ENCODE measurements around the gene SERPINA6. TPM values are rescaled to one million over a fixed set of nuclear protein-coding genes. Genes with fewer than 3 reads are reported as not detected.
"Not testable (repeated sequence)": the region's sequence is repeated elsewhere in the genome, so short reads cannot be mapped to it uniquely, and the experiment has no call there.

Gene SERPINA6
- total and polyA plus RNA-seq, 8 donors, result 5.2 to 17.7 (median 13.1) TPM

- ATAC-seq (no peak), FAIRE-seq (no peak), DNase-seq (no peak)
- Histone ChIP-seq H3K27ac (no peak overlapping the region), H3K9me3 (no peaks in the 10 kb centered on the region), H3K4me1 (no peaks in the 10 kb centered on the region), H3K4me3 (no peak overlapping the region), H3K36me3 (no peaks in the 10 kb centered on the region), H3K27me3 (no peaks in the 10 kb centered on the region)
- 91 to 97% methylated on average over 3 of the region's 3 CpGs for WGBS, 2 donors
- TF ChIP-seq CTCF (IDR thresholded peaks at IDR 0.05), result no peak
- intact Hi-C loops (cut with DNase I), result no loop called here
These were observed 31.6 kb upstream of the SERPINA6 start for GRCh38 chr14:94354638-94355185.

GRCh38 chr14:94354190-94354589 lies 31.1 kb upstream of the SERPINA6 start:
- DNase-seq; H3K9me3 ChIP-seq; H3K4me3 ChIP-seq; FAIRE-seq; H3K4me1 ChIP-seq; ATAC-seq; intact Hi-C loops (cut with DNase I); H3K27ac ChIP-seq; H3K27me3 ChIP-seq; H3K36me3 ChIP-seq: not testable (repeated sequence)
- WGBS, 2 donors, result 76 to 86% methylated on average over 8 of the region's 8 CpGs

- no peak for ATAC-seq
- intact Hi-C loops (cut with DNase I), result no loop called here
- Histone ChIP-seq H3K4me3 (no peak overlapping the region), H3K4me1 (no peaks in the 10 kb centered on the region), H3K9me3 (no peaks in the 10 kb centered on the region), H3K27ac (no peak overlapping the region), H3K27me3 (no peaks in the 10 kb centered on the region), H3K36me3 (no peaks in the 10 kb centered on the region)
- TF ChIP-seq CTCF (IDR thresholded peaks at IDR 0.05), result no peak
- DNase-seq, result no peak
- 65 to 67% methylated on average over 7 of the region's 7 CpGs for WGBS, 2 donors
- no peak for FAIRE-seq
These were observed 26.1 kb upstream of the SERPINA6 start for GRCh38 chr14:94349276-94349675.

DNA sequence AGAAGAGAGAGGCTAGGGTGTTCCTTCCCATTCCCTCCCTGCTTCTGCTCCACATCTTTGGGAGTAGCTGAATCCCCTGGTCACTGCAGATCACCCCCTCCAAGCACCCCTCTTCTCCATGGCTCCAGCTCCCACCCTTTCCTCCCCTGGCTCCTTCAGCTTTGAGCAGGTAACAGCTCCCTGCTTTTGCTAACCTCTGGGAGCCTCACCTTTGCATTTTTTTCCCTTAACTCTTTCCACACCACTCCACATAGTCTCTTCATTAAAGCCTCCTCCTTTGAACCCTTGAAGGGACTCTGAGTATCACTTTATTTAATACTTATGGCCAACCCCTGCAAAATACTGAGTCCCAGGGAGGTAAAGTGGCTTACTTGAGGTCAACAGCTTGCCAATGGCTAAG lies 25.7 kb upstream of the SERPINA6 start:
- FAIRE-seq (no peak), ATAC-seq (no peak), DNase-seq (no peak)
- Histone ChIP-seq H3K27ac (no peak overlapping the region), H3K27me3 (no peaks in the 10 kb centered on the region), H3K36me3 (no peaks in the 10 kb centered on the region), H3K4me1 (no peaks in the 10 kb centered on the region), H3K9me3 (no peaks in the 10 kb centered on the region), H3K4me3 (no peak overlapping the region)
- intact Hi-C loops (cut with DNase I), result no loop called here
- no peak for TF ChIP-seq CTCF (IDR thresholded peaks at IDR 0.05)

GRCh38 chr14:94346841-94347240 lies 23.7 kb upstream of the SERPINA6 start:
- no peak for DNase-seq
- no peak for TF ChIP-seq CTCF (IDR thresholded peaks at IDR 0.05)
- no peak for ATAC-seq
- 51 to 63% methylated on average over 5 of the region's 5 CpGs for WGBS, 2 donors
- no peak for FAIRE-seq
- Histone ChIP-seq H3K36me3 (no peaks in the 10 kb centered on the region), H3K9me3 (no peaks in the 10 kb centered on the region), H3K27ac (peak overlapping the region in 1 of 4 donors; percentile 5), H3K4me1 (no peaks in the 10 kb centered on the region), H3K27me3 (no peaks in the 10 kb centered on the region), H3K4me3 (no peak overlapping the region)
- intact Hi-C loops (cut with DNase I), result no loop called here

DNA sequence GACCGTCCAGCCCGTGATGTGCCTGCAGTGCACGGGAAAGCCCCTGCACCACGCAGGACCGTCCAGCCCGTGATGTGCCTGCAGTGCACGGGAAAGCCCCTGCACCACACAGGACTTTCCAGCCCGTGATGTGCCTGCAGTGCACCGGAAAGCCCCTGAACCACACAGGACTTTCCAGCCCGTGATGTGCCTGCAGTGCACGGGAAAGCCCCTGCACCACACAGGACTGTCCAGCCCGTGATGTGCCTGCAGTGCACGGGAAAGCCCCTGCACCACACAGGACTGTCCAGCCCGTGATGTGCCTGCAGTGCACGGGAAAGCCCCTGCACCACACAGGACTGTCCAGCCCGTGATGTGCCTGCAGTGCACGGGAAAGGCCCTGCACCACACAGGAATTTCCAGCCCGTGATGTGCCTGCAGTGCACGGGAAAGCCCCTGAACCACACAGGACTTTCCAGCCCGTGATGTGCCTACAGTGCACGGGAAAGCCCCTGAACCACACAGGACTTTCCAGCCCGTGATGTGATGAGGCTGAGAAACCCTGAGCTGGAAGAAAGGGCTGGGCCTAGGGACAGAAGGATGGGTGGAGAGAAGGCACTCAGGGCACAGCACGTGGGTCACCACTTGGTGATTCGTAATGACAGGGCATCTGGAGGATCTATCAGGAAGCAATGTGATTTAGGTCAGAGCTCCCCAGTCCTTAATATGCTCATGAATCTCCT lies 23.1 kb upstream of the SERPINA6 start:
- FAIRE-seq, result not testable (repeated sequence)
- H3K27ac ChIP-seq, result peak overlapping the region in 1 of 4 donors; percentile 5

More for the DNA sequence above, 23.1 kb upstream of the SERPINA6 start:
- DNase-seq; H3K27me3 ChIP-seq; H3K36me3 ChIP-seq; intact Hi-C loops (cut with DNase I); ATAC-seq; H3K4me3 ChIP-seq; H3K4me1 ChIP-seq; H3K9me3 ChIP-seq: not testable (repeated sequence)
- 38 to 56% methylated on average over 21 to 24 of the region's 24 CpGs for WGBS, 2 donors
